NB4 (cell line): ENCODE data around the gene NFU1.
A peak's percentile ranks its signal among the peaks of the same experiment; 100 is the strongest.

ENCODE experiments used
- DNase-seq: peaks from one replicate; pipeline ENCODE4 v3.0.0; 2010; ENCODE audit warnings: low read depth
- H3K4me3 ChIP-seq: one replicate; pipeline ENCODE4 v1.5.1; 2011; ENCODE audit warnings: mild to moderate bottlenecking, low read depth, low read length, moderate library complexity
- CTCF ChIP-seq: IDR thresholded peaks from one replicate; pipeline ENCODE4 v1.5.1; 2012; ENCODE audit warnings: low read depth, low read length
- MYC ChIP-seq: IDR thresholded peaks from 2 replicates; pipeline ENCODE4 v1.6.1; 2011; ENCODE audit warnings: low read depth, low read length
- POLR2A ChIP-seq: IDR thresholded peaks from 2 replicates; pipeline ENCODE4 v1.6.1; 2011; ENCODE audit warnings: mild to moderate bottlenecking; ENCODE audit not compliant: insufficient read length; ENCODE audit errors: extremely low read depth
- TF ChIP-seq, protein P1 (sequence below): IDR thresholded peaks from 2 replicates; pipeline ENCODE4 v1.6.1; 2011; ENCODE audit warnings: low read depth, low read length

The NFU1 gene

DNA sequence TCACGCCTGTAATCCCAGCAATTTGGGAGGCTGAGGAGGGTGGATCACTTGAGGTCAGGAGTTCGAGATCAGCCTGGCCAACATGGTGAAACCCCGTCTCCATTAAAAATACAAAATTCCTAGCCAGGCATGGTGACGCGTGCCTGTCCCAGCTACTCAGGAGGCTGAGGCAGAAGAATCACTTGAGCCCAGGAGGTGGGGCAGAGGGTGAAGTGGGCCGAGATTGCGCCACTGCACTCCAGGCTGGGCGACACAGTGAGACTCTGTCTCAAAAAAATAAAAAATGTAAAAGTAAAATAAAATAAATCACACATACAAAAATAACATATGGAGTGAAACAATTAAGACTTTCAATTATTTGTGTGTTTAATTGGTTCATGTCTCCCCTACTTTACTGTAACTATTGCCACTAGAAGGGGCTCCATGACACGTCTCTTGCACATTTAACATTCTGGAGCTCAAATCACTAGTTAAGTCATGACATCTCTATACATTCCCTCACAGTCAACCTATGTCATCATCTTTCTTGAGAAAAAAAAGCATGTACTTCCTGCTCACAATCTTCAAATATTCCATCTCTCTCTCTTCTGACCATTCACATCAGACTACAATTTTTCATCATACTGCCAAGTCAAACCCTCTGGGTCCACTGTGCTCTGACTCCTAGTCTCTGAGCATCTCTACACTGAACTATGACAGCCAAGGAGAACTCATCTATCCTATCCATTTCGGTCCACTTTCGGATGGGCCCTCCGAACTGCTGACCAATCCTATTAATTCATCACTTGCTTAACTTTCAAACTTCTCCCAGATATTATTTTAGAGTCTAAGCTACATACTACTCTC, 56.9 kb downstream of the NFU1 start:
- TF ChIP-seq POLR2A (no peak), MYC (no peak), CTCF (no peak)
- TF ChIP-seq, protein P1, sequence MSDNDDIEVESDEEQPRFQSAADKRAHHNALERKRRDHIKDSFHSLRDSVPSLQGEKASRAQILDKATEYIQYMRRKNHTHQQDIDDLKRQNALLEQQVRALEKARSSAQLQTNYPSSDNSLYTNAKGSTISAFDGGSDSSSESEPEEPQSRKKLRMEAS: no peak
- no peak overlapping the region for H3K4me3 ChIP-seq
- no peak for DNase-seq

GRCh38 chr2:69376403-69376802, 60.8 kb downstream of the NFU1 start:
- TF ChIP-seq, protein P1: no peak
- TF ChIP-seq POLR2A (no peak), MYC (no peak), CTCF (no peak)

DNA sequence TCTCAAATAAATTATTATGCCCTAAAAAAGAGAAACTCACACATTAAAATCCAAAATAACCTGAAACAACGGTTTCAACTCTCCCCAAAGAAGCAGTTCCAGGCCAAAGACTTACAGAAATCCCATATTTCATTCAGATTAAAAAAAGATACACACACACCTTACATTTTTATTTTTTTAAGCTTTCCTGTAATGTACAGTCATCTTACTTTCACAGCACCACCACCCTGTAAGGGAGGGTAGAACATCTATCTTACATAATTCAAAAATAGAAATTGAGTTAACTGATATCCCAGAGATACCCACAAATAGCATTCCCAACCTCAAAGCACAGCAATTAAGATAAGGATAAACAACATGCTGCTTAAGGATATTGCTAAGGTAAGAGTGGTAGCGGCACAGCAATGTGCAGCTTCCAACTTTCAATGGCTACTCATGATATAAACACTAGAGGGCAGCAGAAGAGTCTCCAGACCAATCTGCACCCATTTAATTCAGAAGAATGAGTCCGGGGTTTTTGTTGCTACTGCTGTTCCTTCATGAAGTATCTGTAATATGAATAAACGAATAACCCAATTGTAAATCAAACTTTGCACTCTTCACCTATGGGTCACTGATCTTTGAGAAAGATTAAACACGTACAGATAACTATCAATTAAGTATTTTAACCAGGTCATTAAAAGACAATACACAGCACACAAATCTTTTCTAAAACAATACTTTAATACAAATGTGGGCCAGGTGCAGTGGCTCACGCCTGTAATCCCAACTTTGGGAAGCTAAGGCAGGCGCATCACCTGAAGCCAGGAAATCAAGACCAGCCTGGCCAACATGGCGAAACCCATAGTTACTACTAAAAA, 61.5 kb downstream of the NFU1 start:
- DNase-seq: peak; percentile 76
- TF ChIP-seq MYC (no peak), CTCF (peak; percentile 80), POLR2A (no peak)
- no peak overlapping the region for H3K4me3 ChIP-seq

More at GRCh38 chr2:69376403-69376802, 60.8 kb downstream of the NFU1 start:
- DNase-seq: no peak
- H3K4me3 ChIP-seq: no peak overlapping the region

DNA sequence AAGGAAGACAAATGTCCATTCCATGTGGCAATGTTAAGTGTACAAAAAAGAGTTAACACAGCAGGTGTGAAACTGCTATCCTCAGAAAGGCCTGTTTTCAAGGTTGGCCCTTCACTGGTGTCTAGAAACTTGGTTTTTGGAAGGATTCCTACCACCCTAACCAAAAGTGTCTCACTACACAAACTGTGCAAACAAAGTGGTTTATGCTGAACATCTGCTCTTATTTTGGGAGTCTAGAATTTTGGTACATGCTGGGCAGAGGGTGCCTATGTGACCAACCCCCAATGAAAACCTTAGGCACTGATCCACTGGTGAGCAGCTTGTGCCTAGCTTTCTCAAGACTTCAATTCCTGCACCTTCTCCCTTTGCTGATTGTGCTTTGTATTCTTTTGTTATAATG, 64.5 kb downstream of the NFU1 start:
- TF ChIP-seq, protein P1: no peak
- TF ChIP-seq MYC (no peak), POLR2A (no peak), CTCF (no peak)
- H3K4me3 ChIP-seq: no peak overlapping the region
- DNase-seq: no peak

GRCh38 chr2:69369802-69370201, 67.4 kb downstream of the NFU1 start:
- DNase-seq: no peak
- TF ChIP-seq POLR2A: no peak
- TF ChIP-seq, protein P1: no peak
- no peak for TF ChIP-seq MYC
- no peak for TF ChIP-seq CTCF

More at GRCh38 chr2:69369802-69370201, 67.4 kb downstream of the NFU1 start:
- H3K4me3 ChIP-seq: no peak overlapping the region
